Activated T-cell treated with anti-CD3 and anti-CD28 coated beads, Interleukin-2, amount 50 U/mL, for 72 hours (primary cell): ENCODE results near the gene SEC22A. TPM values are rescaled to one million over a fixed set of nuclear protein-coding genes. Genes with fewer than 3 reads are reported as not detected.

Experiments
- ATAC-seq, 2 donors: fragments of 150-1000 bp; cut with Tn5 transposase; replicated peaks in 1 of 2; 2 replicates each; pipeline ENCODE4 v1.10.0; 2021; ENCODE audit warnings: moderate library complexity in 2 of 2, mild to moderate bottlenecking in 1 of 2
- DNase-seq, 2 donors: peaks; one replicate each; pipeline ENCODE4 v3.0.0; 2021 to 2022; ENCODE audit warnings: mixed read lengths in 1 of 2
- H3K27ac Mint-ChIP-seq: one replicate; pipeline ENCODE4 v1.8.0; 2022; ENCODE audit warnings: mild to moderate bottlenecking, moderate library complexity, mixed read lengths
- H3K27me3 Mint-ChIP-seq: one replicate; pipeline ENCODE4 v1.8.0; 2022; ENCODE audit warnings: low read depth, mixed read lengths
- H3K36me3 Mint-ChIP-seq, 2 donors: one replicate each; pipeline ENCODE4 v1.8.0; 2022; ENCODE audit warnings: mixed read lengths in 2 of 2, mild to moderate bottlenecking in 1 of 2; ENCODE audit not compliant: insufficient read depth in 2 of 2
- H3K4me1 Mint-ChIP-seq: one replicate; pipeline ENCODE4 v1.8.0; 2022; ENCODE audit warnings: low read depth, mixed read lengths
- H3K4me3 Mint-ChIP-seq, 2 donors: one replicate each; pipeline ENCODE4 v1.8.0; 2022; ENCODE audit warnings: mild to moderate bottlenecking in 2 of 2, mixed read lengths in 2 of 2, moderate library complexity in 2 of 2
- H3K9me3 Mint-ChIP-seq, 2 donors: one replicate each; pipeline ENCODE4 v1.8.0; 2022; ENCODE audit warnings: mixed read lengths in 2 of 2
- total RNA-seq, 2 donors: library from RNA; stranded (reverse); gene quantifications; one replicate each; pipeline ENCODE4 v1.2.3, GENCODE V29; 2022

SEC22A gene
- total RNA-seq, 2 donors from 2014 or later, result 17.4 to 22.9 TPM

DNA sequence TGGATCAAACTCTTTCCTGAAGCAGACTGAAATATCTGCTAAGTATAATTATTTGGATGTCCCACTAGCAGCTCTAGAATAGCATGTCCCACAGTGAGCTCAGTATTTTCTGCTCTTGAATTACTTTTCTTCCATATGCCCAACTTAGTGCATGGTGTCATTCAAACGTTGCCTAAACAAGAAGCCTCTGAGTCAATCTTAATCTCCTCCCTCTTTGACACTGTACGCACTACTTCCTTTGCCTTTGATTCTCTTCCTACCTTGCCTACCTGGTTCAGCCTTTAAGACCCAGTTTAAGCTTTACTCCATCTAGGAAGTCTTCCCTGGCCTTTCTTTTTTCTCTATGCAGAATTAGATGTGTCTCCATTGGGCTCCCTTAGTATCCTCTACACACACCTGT, 54.5 kb downstream of the SEC22A start:
- Mint-ChIP-seq H3K9me3 (no peaks in the 10 kb centered on the region), H3K27ac (no peak overlapping the region)
- ATAC-seq, result no peak

DNA sequence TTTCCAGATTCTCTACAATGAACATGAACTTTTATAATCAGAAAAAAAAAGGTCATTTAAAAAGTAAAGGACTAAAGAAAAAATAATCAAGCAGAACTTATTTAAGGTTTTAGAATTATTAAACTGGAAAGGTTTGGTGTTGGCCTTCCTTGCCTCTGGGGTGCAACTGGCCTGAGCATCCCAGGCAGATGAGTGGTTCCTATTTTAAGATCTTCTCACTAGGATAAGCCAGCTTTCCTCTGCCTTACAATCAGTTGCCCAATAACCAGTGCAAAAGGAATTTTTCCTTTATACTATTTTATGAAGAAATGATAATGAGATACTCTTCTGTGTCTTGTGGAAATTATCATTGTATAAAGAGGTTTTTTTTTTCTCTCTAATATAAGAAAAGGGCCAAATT, 56.6 kb downstream of the SEC22A start:
- Mint-ChIP-seq H3K36me3 (peaks cover 0 to 2% of the 10 kb centered on the region in 2 donors), H3K4me1 (no peaks in the 10 kb centered on the region), H3K9me3 (no peaks in the 10 kb centered on the region), H3K27me3 (no peaks in the 10 kb centered on the region), H3K27ac (peak overlapping the region; percentile 47), H3K4me3 (no peak overlapping the region)
- no peak for DNase-seq
- ATAC-seq, result no peak

More for the DNA sequence above, 54.5 kb downstream of the SEC22A start:
- Mint-ChIP-seq H3K36me3 (peaks cover 0 to 2% of the 10 kb centered on the region in 2 donors), H3K4me3 (no peak overlapping the region), H3K27me3 (no peaks in the 10 kb centered on the region), H3K4me1 (no peaks in the 10 kb centered on the region)
- DNase-seq, result no peak

DNA sequence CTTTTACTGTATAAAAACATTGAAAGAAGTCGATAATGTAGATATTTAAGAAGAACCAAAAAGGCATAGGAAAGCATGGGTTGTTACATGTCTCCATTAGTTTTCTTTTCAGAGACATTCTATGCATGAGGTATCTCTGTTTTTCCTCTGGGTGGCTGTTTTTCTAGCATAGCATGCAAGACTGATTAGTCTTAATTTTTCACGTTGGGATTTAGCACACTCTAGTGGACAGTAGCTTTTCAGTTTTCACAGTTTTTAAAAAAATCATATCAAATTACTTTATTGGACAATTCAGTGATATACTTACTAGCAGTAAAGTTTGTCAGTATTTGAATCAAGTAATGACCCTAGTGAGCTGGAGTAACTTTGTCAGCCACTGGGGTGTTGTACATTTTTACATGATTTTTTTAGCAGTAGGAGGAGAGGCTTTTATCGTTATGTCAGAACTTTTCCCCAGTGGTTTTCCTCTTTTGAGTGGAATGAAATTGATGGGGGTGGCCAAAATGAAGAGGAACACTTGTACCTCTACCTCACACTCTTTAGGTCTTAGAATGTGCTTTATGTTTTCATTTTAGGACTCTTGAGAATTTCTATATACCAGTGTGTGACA, 57.2 kb downstream of the SEC22A start:
- Mint-ChIP-seq H3K27ac (peak overlapping the region; percentile 47), H3K4me3 (no peak overlapping the region), H3K36me3 (peaks cover 0 to 2% of the 10 kb centered on the region in 2 donors), H3K4me1 (no peaks in the 10 kb centered on the region), H3K27me3 (no peaks in the 10 kb centered on the region), H3K9me3 (no peaks in the 10 kb centered on the region)
- DNase-seq (no peak), ATAC-seq (peak; percentile 43)

DNA sequence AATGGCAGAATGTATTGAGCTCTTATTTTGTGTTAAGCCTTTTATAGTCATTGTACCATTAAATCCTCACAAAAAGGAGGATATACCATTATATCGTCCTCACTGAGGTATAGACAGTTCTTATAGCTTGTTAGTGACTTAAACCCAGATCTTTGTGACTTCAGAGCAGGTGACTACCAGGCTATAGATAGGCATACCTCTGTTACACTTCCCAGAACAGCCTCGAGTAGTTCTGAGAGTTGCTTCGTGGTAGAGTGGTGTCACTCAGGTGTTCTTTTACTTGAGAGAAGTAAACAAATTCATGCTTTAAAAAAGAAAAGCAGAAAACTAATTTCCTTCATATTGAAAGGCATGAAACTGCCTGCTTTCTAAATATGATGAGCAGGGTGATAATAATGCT, 59.9 kb downstream of the SEC22A start:
- Mint-ChIP-seq H3K4me3 (no peak overlapping the region), H3K9me3 (no peaks in the 10 kb centered on the region), H3K27ac (no peak overlapping the region), H3K27me3 (no peaks in the 10 kb centered on the region), H3K4me1 (no peaks in the 10 kb centered on the region), H3K36me3 (peaks cover 8% of the 10 kb centered on the region in 2 donors)
- ATAC-seq (peak; percentile 31 to 66), DNase-seq (no peak)

DNA sequence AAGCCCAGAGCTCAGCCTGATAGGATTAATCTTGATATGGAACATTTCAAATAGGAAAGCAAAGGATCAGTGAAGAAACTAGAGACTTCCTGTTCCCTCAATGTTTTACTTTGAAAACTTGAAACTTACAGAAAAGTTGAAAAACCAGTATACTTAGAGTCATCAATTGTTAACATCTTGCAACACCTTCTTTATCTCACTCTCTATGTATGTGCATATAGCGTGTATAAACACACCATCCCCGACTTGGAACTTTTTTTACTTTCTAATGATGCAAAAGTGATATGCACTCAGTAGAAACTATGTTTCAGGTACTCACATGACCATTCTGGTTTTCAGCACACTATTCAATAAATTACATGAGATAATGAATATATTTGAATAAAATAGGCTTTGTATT, 60.5 kb downstream of the SEC22A start:
- DNase-seq (no peak), ATAC-seq (no peak)
- Mint-ChIP-seq H3K27me3 (no peaks in the 10 kb centered on the region), H3K9me3 (no peaks in the 10 kb centered on the region), H3K4me3 (no peak overlapping the region), H3K27ac (peak overlapping the region; percentile 63), H3K4me1 (no peaks in the 10 kb centered on the region), H3K36me3 (peaks cover 8 to 9% of the 10 kb centered on the region in 2 donors)

DNA sequence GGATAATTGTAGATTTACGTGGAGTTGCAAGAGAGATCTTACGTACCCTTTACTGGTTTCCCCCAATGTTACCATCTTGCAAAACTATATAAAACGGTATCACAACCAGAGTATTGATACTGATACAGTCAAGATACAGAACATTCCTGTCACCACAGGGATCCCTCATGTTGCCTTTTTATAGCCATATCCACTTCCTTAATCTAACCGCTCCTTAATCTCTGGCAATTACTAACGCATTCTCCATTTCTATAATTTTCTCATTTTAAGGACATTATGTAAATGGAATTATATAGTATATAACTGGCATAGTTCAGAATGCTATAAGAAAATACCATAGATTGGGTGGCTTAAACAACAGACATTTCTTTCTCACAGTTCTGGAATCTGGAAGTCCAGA, 61.1 kb downstream of the SEC22A start:
- Mint-ChIP-seq H3K36me3 (peaks cover 8 to 9% of the 10 kb centered on the region in 2 donors), H3K9me3 (no peaks in the 10 kb centered on the region), H3K4me3 (no peak overlapping the region), H3K27me3 (no peaks in the 10 kb centered on the region), H3K4me1 (no peaks in the 10 kb centered on the region), H3K27ac (no peak overlapping the region)
- ATAC-seq (no peak), DNase-seq (no peak)

DNA sequence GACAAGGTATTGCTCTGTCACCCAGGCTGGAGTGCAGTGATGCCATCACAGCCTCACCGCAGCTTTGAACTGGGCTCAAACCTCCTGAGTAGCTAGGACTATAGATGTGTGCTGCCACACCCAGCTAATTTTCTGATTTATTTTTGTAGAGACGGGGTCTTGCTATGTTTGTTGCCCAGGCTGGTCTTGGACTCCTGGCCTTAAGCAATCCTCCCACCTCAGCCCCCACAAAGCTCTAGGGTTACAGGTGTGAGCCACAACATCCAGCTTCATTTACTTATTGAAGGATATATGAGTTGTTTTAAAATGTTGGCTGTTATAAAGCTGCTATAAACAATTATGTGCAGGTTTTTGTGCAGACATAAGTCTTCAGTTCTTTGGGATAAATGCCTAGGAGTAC, 62.2 kb downstream of the SEC22A start:
- H3K27me3 Mint-ChIP-seq, result no peaks in the 10 kb centered on the region
- ATAC-seq (no peak), DNase-seq (no peak)
- no peak overlapping the region for H3K27ac Mint-ChIP-seq
- H3K4me1 Mint-ChIP-seq, result no peaks in the 10 kb centered on the region
- H3K36me3 Mint-ChIP-seq, result peaks cover 8 to 9% of the 10 kb centered on the region in 2 donors
- H3K9me3 Mint-ChIP-seq, result no peaks in the 10 kb centered on the region
- H3K4me3 Mint-ChIP-seq, result no peak overlapping the region

DNA sequence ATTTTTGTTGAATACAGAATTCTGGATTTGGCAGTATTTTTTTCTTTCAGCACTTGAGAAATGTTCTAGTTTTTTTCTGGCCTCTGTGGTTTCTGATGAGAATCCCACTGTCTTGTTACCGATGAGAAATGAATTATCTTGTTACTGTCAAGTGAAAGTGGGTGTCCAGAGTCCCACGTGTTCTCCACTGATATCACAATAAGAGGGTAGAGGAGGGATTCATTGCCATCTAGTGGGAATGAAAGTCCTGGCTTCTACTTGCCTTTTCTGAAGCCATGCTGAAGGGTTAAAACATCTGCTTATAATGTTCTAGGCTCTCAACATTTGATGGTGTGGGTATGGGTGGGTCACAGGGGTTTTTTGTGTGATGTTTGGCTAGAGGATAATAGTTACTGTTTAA, 66.1 kb downstream of the SEC22A start:
- DNase-seq (no peak), ATAC-seq (no peak)
- no peaks in the 10 kb centered on the region for H3K4me1 Mint-ChIP-seq
- H3K27ac Mint-ChIP-seq, result no peak overlapping the region
- peaks cover 7 to 8% of the 10 kb centered on the region in 2 donors for H3K36me3 Mint-ChIP-seq
- H3K4me3 Mint-ChIP-seq, result no peak overlapping the region
- no peaks in the 10 kb centered on the region for H3K9me3 Mint-ChIP-seq
- no peaks in the 10 kb centered on the region for H3K27me3 Mint-ChIP-seq

DNA sequence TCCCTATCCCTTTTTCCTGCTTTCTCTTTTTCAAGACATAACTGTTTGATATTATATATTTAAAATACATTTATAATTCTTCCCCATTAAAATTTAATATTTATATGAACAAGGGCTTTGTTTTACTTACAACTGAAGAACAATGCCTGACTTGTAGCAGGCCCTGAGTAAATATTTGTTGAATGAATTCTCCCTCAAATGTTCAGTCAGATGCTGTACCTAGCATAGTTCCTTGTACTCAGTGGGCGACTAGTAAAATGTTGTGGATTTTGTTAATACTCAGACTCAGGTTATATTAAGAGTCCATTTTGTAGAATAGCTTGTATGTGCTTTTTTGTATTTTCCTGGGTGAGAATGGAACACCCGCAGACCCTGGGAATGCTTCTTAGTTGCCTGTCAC, 69.1 kb downstream of the SEC22A start:
- H3K4me3 Mint-ChIP-seq, result no peak overlapping the region
- H3K4me1 Mint-ChIP-seq, result no peaks in the 10 kb centered on the region
- H3K27ac Mint-ChIP-seq, result no peak overlapping the region
- H3K9me3 Mint-ChIP-seq, result no peaks in the 10 kb centered on the region
- DNase-seq (no peak), ATAC-seq (no peak)
- H3K36me3 Mint-ChIP-seq, result peaks cover 5 to 6% of the 10 kb centered on the region in 2 donors
- no peaks in the 10 kb centered on the region for H3K27me3 Mint-ChIP-seq

DNA sequence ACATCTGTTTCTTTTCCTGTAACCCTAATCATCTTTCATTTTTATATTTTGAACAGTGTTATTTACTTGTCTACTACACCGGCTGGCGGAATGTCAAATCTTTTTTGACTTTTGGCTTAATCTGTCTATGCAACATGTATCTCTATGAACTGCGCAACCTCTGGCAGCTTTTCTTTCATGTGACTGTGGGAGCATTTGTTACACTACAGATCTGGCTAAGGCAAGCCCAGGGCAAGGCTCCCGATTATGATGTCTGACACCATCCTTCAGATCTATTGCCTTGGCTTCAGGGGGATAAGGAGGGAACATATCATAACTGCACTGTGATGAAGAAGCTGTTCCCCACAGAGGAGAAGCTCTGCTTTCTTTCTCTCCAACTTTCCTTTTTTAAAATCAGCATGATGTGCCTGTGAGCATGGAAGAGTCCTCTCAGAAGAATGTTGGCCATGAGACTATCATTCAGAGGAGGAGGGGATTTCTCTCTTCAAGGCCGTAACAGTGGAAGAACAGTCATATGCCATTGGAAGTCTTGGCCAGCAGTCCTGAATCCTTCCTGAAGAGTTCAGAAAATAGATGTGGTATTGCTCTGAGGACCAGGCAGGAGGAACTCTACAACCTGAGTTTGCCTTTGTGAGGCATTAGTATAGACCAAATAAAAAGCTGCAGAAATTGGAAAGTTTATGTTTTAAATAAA, 69.9 kb downstream of the SEC22A start:
- no peaks in the 10 kb centered on the region for H3K27me3 Mint-ChIP-seq
- H3K27ac Mint-ChIP-seq, result no peak overlapping the region
- no peaks in the 10 kb centered on the region for H3K4me1 Mint-ChIP-seq
- ATAC-seq, result no peak
- H3K9me3 Mint-ChIP-seq, result no peaks in the 10 kb centered on the region
- no peak overlapping the region for H3K4me3 Mint-ChIP-seq
- peaks cover 0 to 2% of the 10 kb centered on the region in 2 donors for H3K36me3 Mint-ChIP-seq
- DNase-seq, result no peak

DNA sequence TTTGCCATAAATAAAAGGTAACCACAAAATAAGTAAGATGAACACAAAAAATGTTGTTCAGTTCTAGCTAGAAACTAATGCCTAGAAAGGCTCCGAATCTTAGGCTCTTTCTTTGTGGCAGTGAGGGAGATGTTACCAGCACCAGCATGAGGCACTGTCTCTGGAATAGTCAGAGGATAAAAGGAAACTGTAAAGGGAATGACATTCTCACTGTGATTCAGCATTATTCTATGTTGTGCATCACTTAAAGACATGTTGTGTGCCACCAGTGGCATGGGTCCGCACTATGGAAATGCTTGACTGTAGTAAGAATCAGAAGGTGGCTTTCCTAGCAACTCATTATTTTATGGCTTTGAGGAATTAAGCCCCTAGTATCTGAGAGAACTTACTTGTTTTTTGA, 70.8 kb downstream of the SEC22A start:
- peaks cover 5% of the 10 kb centered on the region for H3K4me1 Mint-ChIP-seq
- no peak overlapping the region for H3K4me3 Mint-ChIP-seq
- DNase-seq (no peak), ATAC-seq (no peak)
- no peaks in the 10 kb centered on the region for H3K9me3 Mint-ChIP-seq
- H3K27ac Mint-ChIP-seq, result no peak overlapping the region
- no peaks in the 10 kb centered on the region for H3K36me3 Mint-ChIP-seq
- no peaks in the 10 kb centered on the region for H3K27me3 Mint-ChIP-seq

DNA sequence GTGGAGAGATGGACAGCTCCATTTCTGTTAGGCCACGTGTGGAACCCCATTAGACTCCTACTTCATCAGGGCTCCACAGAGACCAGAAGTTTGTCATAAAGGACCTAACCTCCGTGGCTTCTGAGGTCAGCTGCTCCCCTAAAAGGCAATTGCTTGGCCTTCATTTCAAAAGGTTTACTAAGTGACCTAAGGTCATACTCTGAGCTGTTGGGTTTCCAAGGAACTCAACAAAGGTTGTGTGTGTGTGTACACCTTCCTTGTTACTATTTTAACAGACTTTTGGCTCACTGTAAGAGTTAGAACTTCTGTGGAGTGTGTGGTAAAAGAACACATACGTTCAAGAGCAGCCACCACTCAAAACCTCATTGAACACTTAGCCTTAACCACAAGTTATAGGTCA, 73.9 kb downstream of the SEC22A start:
- ATAC-seq (peak; percentile 47 to 58), DNase-seq (no peak)
- Mint-ChIP-seq H3K4me1 (peaks cover 10% of the 10 kb centered on the region), H3K4me3 (no peak overlapping the region), H3K27me3 (no peaks in the 10 kb centered on the region), H3K27ac (no peak overlapping the region), H3K9me3 (no peaks in the 10 kb centered on the region), H3K36me3 (no peaks in the 10 kb centered on the region)

DNA sequence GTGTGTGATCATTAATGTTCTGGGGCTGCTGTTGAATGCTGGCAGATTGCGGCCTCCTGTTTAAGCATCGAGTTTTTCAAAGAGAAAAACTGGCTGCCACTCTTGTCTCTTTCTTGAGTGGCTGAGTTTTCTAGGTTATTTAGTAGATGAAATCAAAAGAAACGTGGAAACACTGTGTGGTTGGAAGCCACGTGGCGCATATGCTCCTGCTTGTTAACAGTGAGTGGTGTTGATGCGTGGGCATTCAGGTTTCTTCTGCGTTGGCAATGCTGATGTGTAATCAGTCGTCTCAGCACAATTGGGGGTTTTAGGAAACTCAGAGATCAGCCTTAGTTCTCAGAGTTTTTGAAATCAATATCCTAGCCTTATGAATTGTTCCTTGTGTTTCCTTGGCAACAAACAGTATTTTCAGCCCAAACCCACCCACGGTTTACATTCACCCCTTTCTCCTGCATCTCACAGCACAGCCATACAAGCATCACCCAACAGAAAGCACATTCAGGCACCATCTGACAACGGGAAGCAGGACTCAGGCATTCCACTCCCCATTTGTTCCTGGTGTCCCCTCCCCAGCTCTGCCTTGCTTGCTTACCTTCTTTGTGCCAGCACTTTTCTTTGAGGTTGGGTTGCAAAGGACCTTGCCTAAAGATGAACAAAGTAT, 74.7 kb downstream of the SEC22A start:
- Mint-ChIP-seq H3K4me3 (no peak overlapping the region), H3K27ac (no peak overlapping the region), H3K9me3 (no peaks in the 10 kb centered on the region), H3K4me1 (peaks cover 10% of the 10 kb centered on the region), H3K27me3 (no peaks in the 10 kb centered on the region), H3K36me3 (no peaks in the 10 kb centered on the region)
- ATAC-seq, result peak in 1 of 2 donors; percentile 27
- DNase-seq, result no peak
